GM19239 (cell line): Measurements from ENCODE around the gene PTTG1IP.
"Not testable (repeated sequence)": the region's sequence is repeated elsewhere in the genome, so short reads cannot be mapped to it uniquely, and the experiment has no call there.

Experiments used
- DNase-seq: peaks from one replicate; pipeline ENCODE4 v3.0.0; 2011; ENCODE audit warnings: low spot score; ENCODE audit not compliant: insufficient read length
- FAIRE-seq: peaks from 2 replicates; lab custom pipeline; 2011; peaks lifted over from hg19 to GRCh38; lab: Jason Lieb, UNC

The PTTG1IP gene, protein sequence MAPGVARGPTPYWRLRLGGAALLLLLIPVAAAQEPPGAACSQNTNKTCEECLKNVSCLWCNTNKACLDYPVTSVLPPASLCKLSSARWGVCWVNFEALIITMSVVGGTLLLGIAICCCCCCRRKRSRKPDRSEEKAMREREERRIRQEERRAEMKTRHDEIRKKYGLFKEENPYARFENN

GRCh38 chr21:44873356-44874239, at the start of gene PTTG1IP:
TSS of gene PTTG1IP (minus strand) at chr21:44873690. CDS start at chr21:44873616, 74 bp downstream.
- peak; percentile 97 for DNase-seq
- peak; percentile 91 for FAIRE-seq

DNA sequence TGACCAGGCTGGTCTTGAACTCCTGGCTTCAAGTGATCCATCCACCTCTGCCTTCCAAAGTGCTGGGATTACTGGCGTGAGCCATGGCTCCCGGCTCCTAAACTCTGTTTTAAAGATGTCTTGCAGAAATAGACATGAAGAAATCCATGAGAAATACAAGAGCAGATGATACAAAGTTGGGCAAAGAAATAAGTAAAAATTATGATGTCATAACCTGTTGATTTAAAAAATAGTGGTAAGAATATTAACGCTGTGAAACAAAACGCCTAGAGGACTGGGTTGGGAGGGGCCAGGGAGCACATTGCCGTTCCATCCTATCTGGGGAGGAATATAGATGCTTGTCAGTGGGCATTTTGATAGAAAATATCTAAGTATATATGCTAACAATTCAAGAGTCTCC, 48.4 kb upstream of the PTTG1IP start:
- DNase-seq: no peak
- FAIRE-seq: no peak

DNA sequence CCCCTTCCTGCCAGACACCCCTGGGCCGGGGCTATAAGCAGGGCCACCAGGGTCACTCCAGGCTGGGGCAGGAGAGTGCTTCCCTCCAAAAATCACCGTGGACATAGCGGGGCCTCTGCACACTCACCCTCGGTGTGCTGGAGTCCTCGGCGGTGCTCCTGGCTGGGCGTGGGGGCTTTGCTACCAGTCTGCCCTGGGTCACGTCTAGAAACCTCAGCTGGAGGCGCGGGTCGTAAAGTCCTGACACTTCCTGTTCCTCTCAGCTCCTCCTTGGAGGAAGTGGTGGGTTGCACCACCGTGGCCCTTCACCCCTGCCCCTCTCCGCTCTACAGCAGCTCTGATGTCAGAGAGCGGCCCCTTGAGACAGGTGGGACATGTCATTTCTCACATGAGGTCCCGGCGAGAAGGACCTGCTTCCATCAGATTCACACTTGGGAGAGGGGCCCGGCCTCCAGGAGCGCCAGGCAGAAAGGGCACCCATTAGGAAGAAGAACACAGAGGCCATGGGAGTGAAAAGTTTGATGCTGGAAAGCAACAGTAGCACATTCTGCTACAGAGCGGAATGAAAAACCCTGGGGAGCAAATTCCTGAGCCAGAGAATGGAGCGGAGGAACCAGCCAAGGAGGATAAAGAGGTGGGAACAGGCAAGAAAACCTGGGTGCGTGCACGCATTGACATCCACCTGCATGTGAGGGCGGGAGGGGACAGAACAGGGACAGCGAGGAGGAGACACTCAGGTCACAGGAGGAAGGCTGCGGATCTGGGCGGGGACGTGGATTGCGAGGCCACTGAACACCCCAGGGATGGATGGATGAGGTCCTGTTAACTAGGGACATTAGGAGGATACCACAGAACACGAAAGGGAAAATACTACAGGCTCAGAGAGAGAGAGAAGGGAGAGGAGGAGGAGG, 47.5 kb upstream of the PTTG1IP start, which contains the start of gene ITGB2:
Gene ITGB2, minus strand, starts transcription at position 206 of the 911 bp plus-strand sequence. CDS start 10,117 bp downstream, outside the sequence.
- no peak for DNase-seq
- FAIRE-seq: peak; percentile 84

- FAIRE-seq: peak; percentile 33
- no peak for DNase-seq
Observed at GRCh38 chr21:44919913-44920693, 46.6 kb upstream of the PTTG1IP start.

GRCh38 chr21:44919111-44919912, 45.8 kb upstream of the PTTG1IP start:
- DNase-seq: no peak
- no peak for FAIRE-seq

DNA sequence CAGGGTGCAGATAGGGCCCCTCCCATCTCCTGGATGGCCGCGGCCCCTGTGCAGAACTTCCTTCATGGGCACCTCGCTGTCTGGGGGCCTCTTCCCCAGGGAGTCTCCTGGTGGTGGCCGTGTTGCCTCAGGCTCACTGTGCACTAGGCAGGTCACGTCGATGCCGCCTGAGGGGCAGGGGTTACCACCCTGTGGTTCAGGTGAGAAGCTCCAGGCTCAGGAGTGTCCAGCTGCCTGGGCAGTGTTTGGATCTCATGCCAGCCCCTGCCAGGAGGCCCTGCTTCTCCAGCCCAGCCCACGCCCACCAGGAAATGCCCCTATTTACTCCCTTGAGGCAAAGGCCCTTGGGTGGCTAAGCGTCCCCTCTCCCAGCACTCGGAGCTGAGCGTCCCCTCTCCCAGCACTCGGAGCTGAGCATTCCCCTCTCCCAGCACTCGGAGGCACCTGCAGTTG, 45.1 kb upstream of the PTTG1IP start:
- FAIRE-seq (no peak), DNase-seq (no peak)

DNA sequence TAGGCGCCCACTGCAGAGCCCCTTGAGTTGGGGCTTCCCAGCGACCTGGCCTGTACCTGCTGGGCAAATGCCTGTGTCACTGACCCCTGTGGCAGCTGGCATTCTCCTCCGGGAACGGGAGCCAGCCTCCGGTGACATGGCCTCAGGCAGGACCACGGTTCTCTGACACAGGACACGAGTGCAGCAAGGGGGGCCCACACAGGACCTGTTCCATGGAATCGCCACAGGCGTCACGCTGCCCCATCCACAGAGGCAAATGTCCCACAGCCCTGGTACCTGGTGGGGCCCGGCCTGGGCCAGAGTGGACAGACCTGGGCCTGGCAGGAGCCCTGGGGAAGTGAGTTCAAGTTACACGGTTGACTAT, 44.6 kb upstream of the PTTG1IP start:
- no peak for FAIRE-seq

GRCh38 chr21:44917446-44918106, 44.1 kb upstream of the PTTG1IP start:
- no peak for DNase-seq
- no peak for FAIRE-seq

More for the DNA sequence above, 44.6 kb upstream of the PTTG1IP start:
- DNase-seq: no peak

DNA sequence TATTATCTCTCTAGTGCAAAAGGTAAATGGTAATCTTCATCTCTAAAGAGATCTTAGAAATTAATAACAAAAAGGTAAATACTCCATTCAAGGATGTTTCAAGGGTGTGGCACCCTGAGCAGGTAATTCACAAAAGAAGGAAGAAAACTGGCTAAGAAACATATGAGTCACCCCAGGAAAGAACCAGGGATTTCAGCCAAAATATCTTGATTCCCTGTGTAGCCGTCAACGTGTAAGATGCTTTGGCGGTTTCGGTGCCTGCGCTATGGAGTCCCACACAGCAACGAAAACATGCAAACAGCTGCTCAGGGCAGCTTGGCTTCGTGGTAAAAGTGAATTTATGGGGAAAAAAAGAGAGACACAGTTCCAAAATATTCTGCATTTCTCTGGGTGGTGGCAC, 43.5 kb upstream of the PTTG1IP start:
- FAIRE-seq: no peak

GRCh38 chr21:44914176-44914874, 40.8 kb upstream of the PTTG1IP start:
- FAIRE-seq (peak; percentile 94), DNase-seq (peak; percentile 66)

More for the DNA sequence above, 43.5 kb upstream of the PTTG1IP start:
- DNase-seq: no peak

DNA sequence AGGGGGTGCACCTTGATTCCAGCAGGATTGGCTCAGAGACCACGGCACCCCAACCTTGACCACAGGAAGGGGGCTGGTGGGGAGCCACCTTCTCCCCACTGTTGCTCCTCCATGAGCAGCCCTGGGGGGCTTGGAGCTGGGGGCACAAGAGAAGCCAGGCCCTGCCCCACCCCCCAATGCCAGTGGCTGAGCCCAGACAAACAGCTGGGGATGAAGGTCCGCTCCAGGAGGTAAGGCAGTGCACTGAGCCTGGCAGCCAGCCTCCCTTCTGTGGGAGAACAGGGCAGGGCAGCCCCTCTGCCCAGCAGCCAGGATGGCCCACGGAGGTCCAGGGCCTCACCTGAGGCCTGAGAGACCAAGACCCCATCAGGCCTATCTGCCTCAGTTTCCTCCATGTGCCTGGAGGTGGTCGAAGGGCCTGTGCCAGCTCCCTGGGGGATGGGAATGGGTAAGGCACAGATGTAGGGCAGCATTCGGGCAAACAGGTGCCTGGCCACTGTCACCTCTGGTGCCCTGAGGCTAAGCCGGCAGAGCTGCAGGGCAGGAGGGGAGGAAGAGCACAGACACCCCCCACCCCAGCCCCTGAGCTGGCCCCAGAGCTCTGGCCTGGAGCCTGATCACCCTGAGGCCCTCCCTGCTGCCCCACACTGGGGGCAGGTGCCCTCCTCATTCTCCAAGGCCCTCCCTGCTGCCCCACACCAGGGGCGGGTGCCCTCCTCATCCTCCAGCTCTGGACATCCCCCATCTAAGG, 40.1 kb upstream of the PTTG1IP start:
- FAIRE-seq (no peak), DNase-seq (no peak)

GRCh38 chr21:44912506-44913412, 39.3 kb upstream of the PTTG1IP start:
- FAIRE-seq, DNase-seq: not testable (repeated sequence)

- DNase-seq (no peak), FAIRE-seq (no peak)
Observed at GRCh38 chr21:44912158-44912473, 38.6 kb upstream of the PTTG1IP start.

GRCh38 chr21:44911384-44912157, 38.1 kb upstream of the PTTG1IP start:
- DNase-seq (peak; percentile 69), FAIRE-seq (peak; percentile 72)

GRCh38 chr21:44911068-44911383, 37.5 kb upstream of the PTTG1IP start:
- FAIRE-seq: no peak
- no peak for DNase-seq
